ENCODE measurements around the gene EIF2B5.

Gene EIF2B5

GRCh38 chr3:184193991-184194539, 58.9 kb downstream of the EIF2B5 start:
- in situ Hi-C loops (cut with MboI; ENCODE audit: low sequenced_read_pairs) = no loop called here
